GM20000 (cell line): Measurements from ENCODE around the gene LPCAT1.
A peak's percentile ranks its signal among the peaks of the same experiment; 100 is the strongest.

Experiments
- DNase-seq: peaks from one replicate; pipeline ENCODE4 v3.0.0; 2012; ENCODE audit warnings: low spot score
- CTCF ChIP-seq: IDR thresholded peaks from 2 replicates; pipeline ENCODE4 v1.5.1; 2012; ENCODE audit warnings: mild to moderate bottlenecking, control low read depth; ENCODE audit errors: extremely low read depth, missing control alignments

The LPCAT1 gene

GRCh38 chr5:1445313-1445688, 78.5 kb downstream of the LPCAT1 start, which contains the start of gene SLC6A3:
TSS of gene SLC6A3 (minus strand) at chr5:1445440. CDS start at chr5:1443197, 2,243 bp downstream.
- no peak for TF ChIP-seq CTCF
- peak; percentile 46 for DNase-seq

- DNase-seq, result no peak
- no peak for TF ChIP-seq CTCF
Observed at GRCh38 chr5:1444361-1445189, 79.2 kb downstream of the LPCAT1 start.

GRCh38 chr5:1443991-1444360, 79.8 kb downstream of the LPCAT1 start:
- DNase-seq, result no peak
- no peak for TF ChIP-seq CTCF

- TF ChIP-seq CTCF, result no peak
- DNase-seq, result no peak
Observed at GRCh38 chr5:1443171-1443570, 80.6 kb downstream of the LPCAT1 start.

- DNase-seq, result no peak
- no peak for TF ChIP-seq CTCF
Observed at GRCh38 chr5:1442222-1443145, 81.3 kb downstream of the LPCAT1 start.

GRCh38 chr5:1441166-1441865, 82.4 kb downstream of the LPCAT1 start:
- TF ChIP-seq CTCF, result no peak
- DNase-seq, result no peak
